HepG2 (cell line): Measurements from ENCODE around the gene PDZD8. TPM values are rescaled to one million over a fixed set of nuclear protein-coding genes. Genes with fewer than 3 reads are reported as not detected.

Experiments used
- ATAC-seq: fragments of 200-7000 bp; cut with Tn5 transposase; 3 replicates; pipeline ENCODE4 v1.9.1; 2020; ENCODE audit warnings: mild to moderate bottlenecking, moderate library complexity
- BruUV-seq: library from RNA; stranded (reverse); fragments of 400-500 nt; replicated peaks from 2 replicates; lab custom pipeline; 2021; lab: Mats Ljungman, UMichigan
- CTCF ChIA-PET: fragments of 300-600 bp; formaldehyde crosslinking; extraction: SDS; loops from one replicate; lab custom pipeline; 2021; ENCODE audit warnings: low total read pairs, inconsistent platforms, low intra/inter-chr PET ratio; lab: Yijun Ruan, JAX
- POLR2A ChIA-PET: fragments of 350-600 bp; sonication (Branson Sonifier 250); formaldehyde crosslinking; loops from one replicate; lab custom pipeline; 2020; ENCODE audit warnings: antibody characterized with exemption, inconsistent platforms; lab: Yijun Ruan, JAX
- DNase-seq: peaks from one replicate; pipeline ENCODE4 v3.0.0-alpha.2; 2015; ENCODE audit warnings: low spot score
- FAIRE-seq: peaks from 3 replicates; lab custom pipeline; 2011; peaks lifted over from hg19 to GRCh38; lab: Jason Lieb, UNC
- H2AFZ ChIP-seq: one replicate; pipeline ENCODE4 v1.6.1; 2011; ENCODE audit warnings: low read length, inconsistent platforms
- H3K27ac ChIP-seq: fragments of 300-600 bp; 3 replicates; pipeline ENCODE4 v1.8.0; 2011; ENCODE audit warnings: mixed run types, mild to moderate bottlenecking, mixed read lengths, low read length, inconsistent platforms; ENCODE audit not compliant: insufficient read depth; ENCODE audit errors: extremely low read length
- H3K27me3 ChIP-seq, 2 experiments: fragments of 200-600 bp in 1 of 2; 2 replicates in 1 of 2; 3 replicates in 1 of 2; pipeline versions ENCODE4 v1.6.0 to v1.8.0; 2011; ENCODE audit warnings: low read length in 2 of 2, mild to moderate bottlenecking in 2 of 2, moderate library complexity in 2 of 2, inconsistent platforms in 1 of 2; ENCODE audit not compliant: insufficient read depth in 2 of 2, control insufficient read depth in 1 of 2
- H3K36me3 ChIP-seq, 2 experiments: fragments of 200-600 bp in 1 of 2; replicated peaks in 1 of 2; 2 replicates in 1 of 2; 3 replicates in 1 of 2; pipeline versions ENCODE4 v1.5.1 to v1.8.0; 2011; ENCODE audit warnings: low read length in 2 of 2, inconsistent platforms in 1 of 2; ENCODE audit not compliant: insufficient read depth in 2 of 2, control insufficient read depth in 1 of 2
- H3K4me1 ChIP-seq: 2 replicates; pipeline ENCODE4 v1.5.1; 2012; ENCODE audit warnings: low read length, inconsistent platforms; ENCODE audit not compliant: insufficient read depth
- H3K4me2 ChIP-seq: 2 replicates; pipeline ENCODE4 v1.6.0; 2011; ENCODE audit warnings: low read depth, low read length, inconsistent platforms
- H3K4me3 ChIP-seq, 3 experiments: fragments of 200-600 bp in 1 of 3; sonication (generic), shearing (Covaris generic) in 1 of 3; replicated peaks in 1 of 3; 2 replicates each; pipeline ENCODE4 v1.5.1; 2011 to 2016; ENCODE audit warnings: low read length in 3 of 3, inconsistent platforms in 2 of 3, low read depth in 2 of 3, mild to moderate bottlenecking in 2 of 3, control low read depth in 1 of 3, mixed read lengths in 1 of 3; ENCODE audit not compliant: insufficient read depth in 1 of 3
- H3K79me2 ChIP-seq: one replicate; pipeline ENCODE4 v1.6.1; 2011; ENCODE audit warnings: low read length, inconsistent platforms; ENCODE audit not compliant: insufficient read depth
- H3K9ac ChIP-seq: 2 replicates; pipeline ENCODE4 v1.6.0; 2011; ENCODE audit warnings: mild to moderate bottlenecking, low read depth, low read length, inconsistent platforms; ENCODE audit not compliant: insufficient read depth
- H3K9me3 ChIP-seq: 2 replicates; pipeline ENCODE4 v1.5.1; 2012; ENCODE audit warnings: mild to moderate bottlenecking, low read length
- H4K20me1 ChIP-seq: 2 replicates; pipeline ENCODE4 v1.6.0; 2011; ENCODE audit warnings: inconsistent platforms, mild to moderate bottlenecking, low read length, moderate library complexity; ENCODE audit not compliant: insufficient read depth
- KMT2B ChIP-seq: IDR thresholded peaks from 2 replicates; pipeline ENCODE4 v1.6.1; 2016; ENCODE audit warnings: missing genetic modification reagents, missing compliant biosample characterization
- MTF1 ChIP-seq: sonication (generic); formaldehyde crosslinking; IDR thresholded peaks from 2 replicates; pipeline ENCODE4 v1.5.0; 2020; ENCODE audit warnings: missing genetic modification reagents
- ZNF556 ChIP-seq: sonication (generic); formaldehyde crosslinking; IDR thresholded peaks from 2 replicates; pipeline ENCODE4 v1.4.0; 2020; ENCODE audit warnings: mild to moderate bottlenecking, missing genetic modification reagents, borderline replicate concordance
- ZNF878 ChIP-seq: sonication (generic); formaldehyde crosslinking; IDR thresholded peaks from 2 replicates; pipeline ENCODE4 v1.8.1; 2023; ENCODE audit warnings: mild to moderate bottlenecking, missing genetic modification reagents, moderate library complexity
- WGBS: methylation state at CpG from one replicate; pipeline ENCODE4 v1.1.6; 2017; ENCODE audit warnings: low lambda C conversion rate; 5-methylcytosine and 5-hydroxymethylcytosine counted together
- in situ Hi-C: cut with HindIII; loops from 2 replicates; pipeline ENCODE4 v1.10.0; 2017; ENCODE audit warnings: low pct_unique_long_range_greater_than_20kb; ENCODE audit not compliant: extremely low pct_ligation_motif_present
- intact Hi-C: fragments of 100-400 bp; cut with micrococcal nuclease; formaldehyde crosslinking; loops from one replicate; pipeline ENCODE4 v1.10.0; 2022; ENCODE audit not compliant: unreplicated experiment
- polyA plus RNA-seq, 8 experiments: library from polyadenylated mRNA; depleted of rRNA in 3 of 8; stranded (reverse) in 7 of 8; unstranded in 1 of 8; fragments of >200 nt; fragmentation: Illumina TruSeq in 4 of 8; extraction: Trizol in 4 of 8; gene quantifications; 2 replicates each; pipeline versions ENCODE4 v1.2.1 to v1.2.3, GENCODE V29; 2011 to 2016; ENCODE audit warnings: low read depth in 4 of 8, missing spikeins in 1 of 8, mixed read lengths in 1 of 8; ENCODE audit not compliant: insufficient read depth in 1 of 8
- total RNA-seq, 5 experiments: library from RNA; depleted of rRNA; stranded (reverse); fragments of >200 nt; fragmentation: Illumina TruSeq; extraction: Trizol; gene quantifications; 2 replicates each; pipeline ENCODE4 v1.2.3, GENCODE V29; 2016; ENCODE audit warnings: low read depth in 1 of 5
- TF ChIP-seq, protein P1 (sequence below): sonication (generic); formaldehyde crosslinking; IDR thresholded peaks from 2 replicates; pipeline ENCODE4 v1.4.0; 2020; ENCODE audit warnings: low read depth, missing genetic modification reagents
- TF ChIP-seq, protein P2 (sequence below): sonication (generic); formaldehyde crosslinking; IDR thresholded peaks from 2 replicates; pipeline ENCODE4 v1.4.0; 2020; ENCODE audit warnings: missing genetic modification reagents

The PDZD8 gene
- total and polyA plus RNA-seq, 2 of the 13 experiments (the other 11 are each of a cell fraction or from before 2014, with no cell fraction given): 11.2 to 32.0 TPM

DNA sequence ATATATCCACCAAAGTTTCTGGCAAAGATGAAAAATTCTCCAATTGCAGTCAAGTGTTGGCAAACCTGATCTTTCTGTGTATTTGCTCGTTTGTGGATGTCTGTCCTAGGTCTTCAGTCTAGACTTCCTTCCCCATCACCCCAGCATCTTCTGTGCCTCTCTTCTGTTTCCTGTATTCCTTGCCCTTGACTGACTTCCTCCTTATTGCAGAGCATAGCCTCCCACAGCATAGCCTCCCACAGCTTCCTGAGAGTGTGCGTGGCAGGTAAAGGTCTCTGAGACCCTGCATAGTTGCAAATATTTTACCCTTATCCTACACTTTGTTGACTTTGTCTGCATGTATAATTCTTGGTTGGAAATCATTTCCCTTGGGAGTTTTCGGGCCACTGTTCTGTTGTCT lies 116.0 kb downstream of the PDZD8 start:
- intact Hi-C loops (no loop called here), in situ Hi-C loops (no loop called here)
- Histone ChIP-seq H3K4me1 (peaks cover 28% of the 10 kb centered on the region), H3K79me2 (no peaks in the 10 kb centered on the region), H3K27ac (no peak overlapping the region), H4K20me1 (no peaks in the 10 kb centered on the region), H3K27me3 (peaks cover 0 to 37% of the 10 kb centered on the region in 2 experiments; a peak in 2 of 5 replicates), H3K36me3 (no peaks in the 10 kb centered on the region), H3K4me2 (no peak overlapping the region), H3K9ac (no peak overlapping the region), H2AFZ (no peak overlapping the region), H3K4me3 (no peak overlapping the region), H3K9me3 (no peaks in the 10 kb centered on the region)
- FAIRE-seq (no peak), ATAC-seq (no peak), DNase-seq (no peak)
- TF ChIP-seq, protein P1, sequence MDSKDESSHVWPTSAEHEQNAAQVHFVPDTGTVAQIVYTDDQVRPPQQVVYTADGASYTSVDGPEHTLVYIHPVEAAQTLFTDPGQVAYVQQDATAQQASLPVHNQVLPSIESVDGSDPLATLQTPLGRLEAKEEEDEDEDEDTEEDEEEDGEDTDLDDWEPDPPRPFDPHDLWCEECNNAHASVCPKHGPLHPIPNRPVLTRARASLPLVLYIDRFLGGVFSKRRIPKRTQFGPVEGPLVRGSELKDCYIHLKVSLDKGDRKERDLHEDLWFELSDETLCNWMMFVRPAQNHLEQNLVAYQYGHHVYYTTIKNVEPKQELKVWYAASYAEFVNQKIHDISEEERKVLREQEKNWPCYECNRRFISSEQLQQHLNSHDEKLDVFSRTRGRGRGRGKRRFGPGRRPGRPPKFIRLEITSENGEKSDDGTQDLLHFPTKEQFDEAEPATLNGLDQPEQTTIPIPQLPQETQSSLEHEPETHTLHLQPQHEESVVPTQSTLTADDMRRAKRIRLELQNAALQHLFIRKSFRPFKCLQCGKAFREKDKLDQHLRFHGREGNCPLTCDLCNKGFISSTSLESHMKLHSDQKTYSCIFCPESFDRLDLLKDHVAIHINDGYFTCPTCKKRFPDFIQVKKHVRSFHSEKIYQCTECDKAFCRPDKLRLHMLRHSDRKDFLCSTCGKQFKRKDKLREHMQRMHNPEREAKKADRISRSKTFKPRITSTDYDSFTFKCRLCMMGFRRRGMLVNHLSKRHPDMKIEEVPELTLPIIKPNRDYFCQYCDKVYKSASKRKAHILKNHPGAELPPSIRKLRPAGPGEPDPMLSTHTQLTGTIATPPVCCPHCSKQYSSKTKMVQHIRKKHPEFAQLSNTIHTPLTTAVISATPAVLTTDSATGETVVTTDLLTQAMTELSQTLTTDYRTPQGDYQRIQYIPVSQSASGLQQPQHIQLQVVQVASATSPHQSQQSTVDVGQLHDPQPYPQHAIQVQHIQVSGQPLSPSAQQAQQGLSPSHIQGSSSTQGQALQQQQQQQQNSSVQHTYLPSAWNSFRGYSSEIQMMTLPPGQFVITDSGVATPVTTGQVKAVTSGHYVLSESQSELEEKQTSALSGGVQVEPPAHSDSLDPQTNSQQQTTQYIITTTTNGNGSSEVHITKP (CRISPR knock-in tag): no peak
- no peak for TF ChIP-seq KMT2B
- no peak for TF ChIP-seq ZNF556 (CRISPR knock-in tag)
- TF ChIP-seq, protein P2, sequence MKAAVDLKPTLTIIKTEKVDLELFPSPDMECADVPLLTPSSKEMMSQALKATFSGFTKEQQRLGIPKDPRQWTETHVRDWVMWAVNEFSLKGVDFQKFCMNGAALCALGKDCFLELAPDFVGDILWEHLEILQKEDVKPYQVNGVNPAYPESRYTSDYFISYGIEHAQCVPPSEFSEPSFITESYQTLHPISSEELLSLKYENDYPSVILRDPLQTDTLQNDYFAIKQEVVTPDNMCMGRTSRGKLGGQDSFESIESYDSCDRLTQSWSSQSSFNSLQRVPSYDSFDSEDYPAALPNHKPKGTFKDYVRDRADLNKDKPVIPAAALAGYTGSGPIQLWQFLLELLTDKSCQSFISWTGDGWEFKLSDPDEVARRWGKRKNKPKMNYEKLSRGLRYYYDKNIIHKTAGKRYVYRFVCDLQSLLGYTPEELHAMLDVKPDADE: no peak
- no peak for TF ChIP-seq MTF1 (CRISPR knock-in tag)
- TF ChIP-seq ZNF878 (CRISPR knock-in tag): no peak
- no TSS peak for BruUV-seq
- ChIA-PET CTCF (no interaction called here), POLR2A (no interaction called here)
- WGBS: 41% methylated on average over 3 of the region's 3 CpGs
